Measurements from ENCODE around the gene CRYBG1.

DNA sequence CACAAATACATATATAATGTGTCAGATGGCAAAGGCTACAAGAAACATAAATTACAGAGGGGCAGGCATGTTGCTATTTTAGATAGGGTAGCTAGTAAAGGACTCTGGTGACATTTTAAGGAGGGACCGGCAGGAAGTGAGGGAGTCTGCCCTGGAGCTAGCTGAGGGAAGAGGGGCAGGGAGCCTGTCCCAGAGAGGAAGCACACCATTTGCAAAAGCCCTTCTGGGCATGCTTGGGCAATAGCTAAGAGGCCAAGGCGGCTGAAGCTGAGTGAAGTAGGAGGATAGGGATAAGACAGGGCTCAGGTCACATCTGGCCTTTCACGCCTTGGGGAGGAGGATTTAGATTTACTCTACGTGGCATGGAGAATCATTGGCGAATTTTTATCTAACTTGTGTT lies 172.5 kb downstream of the CRYBG1 start:
- TF ChIP-seq, protein P1, sequence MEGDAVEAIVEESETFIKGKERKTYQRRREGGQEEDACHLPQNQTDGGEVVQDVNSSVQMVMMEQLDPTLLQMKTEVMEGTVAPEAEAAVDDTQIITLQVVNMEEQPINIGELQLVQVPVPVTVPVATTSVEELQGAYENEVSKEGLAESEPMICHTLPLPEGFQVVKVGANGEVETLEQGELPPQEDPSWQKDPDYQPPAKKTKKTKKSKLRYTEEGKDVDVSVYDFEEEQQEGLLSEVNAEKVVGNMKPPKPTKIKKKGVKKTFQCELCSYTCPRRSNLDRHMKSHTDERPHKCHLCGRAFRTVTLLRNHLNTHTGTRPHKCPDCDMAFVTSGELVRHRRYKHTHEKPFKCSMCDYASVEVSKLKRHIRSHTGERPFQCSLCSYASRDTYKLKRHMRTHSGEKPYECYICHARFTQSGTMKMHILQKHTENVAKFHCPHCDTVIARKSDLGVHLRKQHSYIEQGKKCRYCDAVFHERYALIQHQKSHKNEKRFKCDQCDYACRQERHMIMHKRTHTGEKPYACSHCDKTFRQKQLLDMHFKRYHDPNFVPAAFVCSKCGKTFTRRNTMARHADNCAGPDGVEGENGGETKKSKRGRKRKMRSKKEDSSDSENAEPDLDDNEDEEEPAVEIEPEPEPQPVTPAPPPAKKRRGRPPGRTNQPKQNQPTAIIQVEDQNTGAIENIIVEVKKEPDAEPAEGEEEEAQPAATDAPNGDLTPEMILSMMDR (conservative IDR thresholded peaks at IDR 0.05; ENCODE audit: low read depth, low read length), result no peak
- no peak for TF ChIP-seq EZH2 (IDR thresholded peaks at IDR 0.05; ENCODE audit: borderline replicate concordance, low read depth, low read length, poor library complexity, severe bottlenecking)

Data from A673 (cell line).